ENCODE results near the gene CYSRT1. TPM values are rescaled to one million over a fixed set of nuclear protein-coding genes. Genes with fewer than 3 reads are reported as not detected.

CYSRT1 gene
- total RNA-seq, 1 experiment from 2014 or later: 3.0 TPM

DNA sequence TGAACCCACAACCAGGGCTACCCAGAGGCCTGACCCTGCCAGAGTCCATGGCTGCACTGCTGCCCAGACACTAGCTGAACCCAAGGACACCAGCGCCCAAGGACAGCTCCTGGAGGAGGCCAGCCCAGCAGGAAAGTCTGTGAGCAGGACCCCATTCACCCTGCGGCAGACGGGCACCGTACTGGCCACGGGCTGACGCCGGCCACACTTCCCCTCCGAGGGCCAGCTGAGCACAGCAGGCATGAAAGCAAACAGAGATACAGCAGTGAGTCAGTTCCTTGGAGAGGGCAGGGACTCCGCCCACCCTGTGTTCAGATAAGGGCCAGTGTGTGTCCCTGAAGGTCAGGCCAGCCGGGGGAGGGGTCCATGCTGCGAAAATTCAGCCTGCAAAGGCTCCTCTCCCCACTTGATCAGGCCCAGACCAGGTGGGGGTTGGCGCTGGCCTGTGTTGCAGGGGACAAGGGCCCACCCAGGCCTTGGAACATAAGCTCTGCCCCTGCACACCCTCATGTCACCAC is 6.2 kb upstream of the CYSRT1 start:
- no peaks in the 10 kb centered on the region for H3K4me1 Mint-ChIP-seq (ENCODE audit: low read depth, unreplicated experiment)
- DNase-seq: peak; percentile 70
- TF ChIP-seq, protein P1, sequence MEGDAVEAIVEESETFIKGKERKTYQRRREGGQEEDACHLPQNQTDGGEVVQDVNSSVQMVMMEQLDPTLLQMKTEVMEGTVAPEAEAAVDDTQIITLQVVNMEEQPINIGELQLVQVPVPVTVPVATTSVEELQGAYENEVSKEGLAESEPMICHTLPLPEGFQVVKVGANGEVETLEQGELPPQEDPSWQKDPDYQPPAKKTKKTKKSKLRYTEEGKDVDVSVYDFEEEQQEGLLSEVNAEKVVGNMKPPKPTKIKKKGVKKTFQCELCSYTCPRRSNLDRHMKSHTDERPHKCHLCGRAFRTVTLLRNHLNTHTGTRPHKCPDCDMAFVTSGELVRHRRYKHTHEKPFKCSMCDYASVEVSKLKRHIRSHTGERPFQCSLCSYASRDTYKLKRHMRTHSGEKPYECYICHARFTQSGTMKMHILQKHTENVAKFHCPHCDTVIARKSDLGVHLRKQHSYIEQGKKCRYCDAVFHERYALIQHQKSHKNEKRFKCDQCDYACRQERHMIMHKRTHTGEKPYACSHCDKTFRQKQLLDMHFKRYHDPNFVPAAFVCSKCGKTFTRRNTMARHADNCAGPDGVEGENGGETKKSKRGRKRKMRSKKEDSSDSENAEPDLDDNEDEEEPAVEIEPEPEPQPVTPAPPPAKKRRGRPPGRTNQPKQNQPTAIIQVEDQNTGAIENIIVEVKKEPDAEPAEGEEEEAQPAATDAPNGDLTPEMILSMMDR (IDR thresholded peaks at IDR 0.05; ENCODE audit: unreplicated experiment): no peak
- CTCF ChIA-PET: interaction anchor here (0.6 to 1.4 kb wide), 9 partner anchors 9 to 430 kb away, joined by 3 to 14 read pairs (median 4); no protein-coding TSS in a partner anchor
- no TSS peak for BruUV-seq (replicated peaks)
- H3K9me3 Mint-ChIP-seq (ENCODE audit: low read depth, unreplicated experiment): no peaks in the 10 kb centered on the region
- intact Hi-C loops (cut with micrococcal nuclease; ENCODE audit: unreplicated experiment): no loop called here
- no peaks in the 10 kb centered on the region for H3K27me3 Mint-ChIP-seq (ENCODE audit: unreplicated experiment)
- H3K27ac Mint-ChIP-seq (ENCODE audit: unreplicated experiment): peak overlapping the region; percentile 63
- H3K4me3 Mint-ChIP-seq (ENCODE audit: low read depth, unreplicated experiment): peak overlapping the region; percentile 36
- H3K36me3 Mint-ChIP-seq (ENCODE audit: insufficient read depth, unreplicated experiment): peaks cover 48% of the 10 kb centered on the region

DNA sequence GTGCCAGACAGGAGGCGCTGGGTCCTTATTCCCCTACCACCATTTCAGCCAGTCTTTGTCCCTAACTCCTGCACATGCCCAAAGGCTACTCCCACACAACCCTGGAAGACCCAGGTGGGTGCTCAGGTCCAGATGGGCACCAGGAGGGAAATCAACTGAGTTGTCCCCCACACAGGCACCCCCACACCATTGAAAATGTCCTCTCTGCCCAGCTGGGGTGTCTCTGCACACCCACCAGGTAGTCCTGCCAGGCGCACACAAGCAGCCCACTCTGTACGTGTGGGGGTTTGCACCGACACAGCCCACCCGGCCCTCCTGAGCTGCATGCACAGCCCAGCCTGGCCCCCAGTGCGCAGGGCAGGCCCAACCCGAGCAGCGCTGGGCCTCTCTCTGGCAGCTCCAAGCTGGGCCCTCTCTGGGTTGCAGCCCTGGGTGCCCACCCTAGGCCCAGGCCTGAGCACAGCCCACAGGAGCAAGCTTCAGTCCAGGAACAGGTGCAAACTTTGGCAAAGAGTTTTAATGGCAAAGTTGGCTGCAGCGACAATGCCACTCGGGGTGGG is 5.1 kb upstream of the CYSRT1 start:
- intact Hi-C loops (cut with micrococcal nuclease; ENCODE audit: unreplicated experiment): no loop called here
- Mint-ChIP-seq H3K4me3 (ENCODE audit: low read depth, unreplicated experiment) (no peak overlapping the region), H3K4me1 (ENCODE audit: low read depth, unreplicated experiment) (no peaks in the 10 kb centered on the region), H3K36me3 (ENCODE audit: insufficient read depth, unreplicated experiment) (peaks cover 48% of the 10 kb centered on the region), H3K27me3 (ENCODE audit: unreplicated experiment) (no peaks in the 10 kb centered on the region), H3K9me3 (ENCODE audit: low read depth, unreplicated experiment) (no peaks in the 10 kb centered on the region), H3K27ac (ENCODE audit: unreplicated experiment) (no peak overlapping the region)
- no TSS peak for BruUV-seq (replicated peaks)
- no peak for DNase-seq
- TF ChIP-seq, protein P1 (IDR thresholded peaks at IDR 0.05; ENCODE audit: unreplicated experiment): no peak
- CTCF ChIA-PET: interaction anchor here (0.5 to 1.4 kb wide), 3 partner anchors 12 to 90 kb away, joined by 3 read pairs; no protein-coding TSS in a partner anchor

DNA sequence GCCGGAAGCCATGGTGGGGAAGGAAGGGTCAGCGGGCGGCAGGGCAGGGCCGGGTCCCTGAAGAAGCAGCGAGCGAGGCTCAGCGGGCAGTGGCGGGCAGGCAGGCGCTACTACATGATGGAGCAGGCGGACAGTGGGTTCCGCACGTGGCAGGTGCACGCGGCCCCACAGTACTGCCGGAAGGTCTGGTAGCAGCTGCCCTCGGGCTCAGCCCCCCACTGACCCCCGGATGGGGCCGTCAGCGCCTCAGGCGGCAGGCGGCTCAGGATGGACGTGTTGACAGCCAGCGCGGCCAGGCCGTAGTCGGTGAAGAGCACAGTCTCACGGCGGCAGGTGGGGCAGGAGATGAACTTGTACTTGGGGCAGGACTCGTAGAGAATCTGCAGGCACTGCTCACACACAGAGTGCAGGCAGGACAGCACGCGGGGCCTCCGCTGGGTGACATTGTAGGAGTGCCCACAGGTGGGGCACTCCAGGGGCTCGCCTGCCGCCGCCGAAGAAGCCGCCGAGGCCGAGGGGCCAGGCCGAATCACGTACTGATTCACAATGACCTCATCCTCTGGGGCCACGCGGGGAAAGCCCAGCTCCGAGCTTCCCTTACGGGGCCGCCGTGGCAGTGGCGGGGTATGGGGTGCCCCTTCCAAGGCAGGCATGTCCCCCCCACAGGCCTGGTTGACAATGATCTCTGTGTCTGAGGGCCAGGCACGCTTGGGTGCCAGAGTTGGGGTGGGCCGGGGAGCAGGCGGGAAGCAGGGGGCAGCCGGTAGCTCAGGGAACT is 4.5 kb upstream of the CYSRT1 start:
- Mint-ChIP-seq H3K36me3 (ENCODE audit: insufficient read depth, unreplicated experiment) (peaks cover 48% of the 10 kb centered on the region), H3K27ac (ENCODE audit: unreplicated experiment) (no peak overlapping the region), H3K27me3 (ENCODE audit: unreplicated experiment) (no peaks in the 10 kb centered on the region), H3K9me3 (ENCODE audit: low read depth, unreplicated experiment) (no peaks in the 10 kb centered on the region), H3K4me3 (ENCODE audit: low read depth, unreplicated experiment) (no peak overlapping the region), H3K4me1 (ENCODE audit: low read depth, unreplicated experiment) (no peaks in the 10 kb centered on the region)
- intact Hi-C loops (cut with micrococcal nuclease; ENCODE audit: unreplicated experiment): no loop called here
- TF ChIP-seq, protein P1 (IDR thresholded peaks at IDR 0.05; ENCODE audit: unreplicated experiment): no peak
- CTCF ChIA-PET: interaction anchor here (0.5 kb wide), 1 partner anchor 84 kb away, joined by 3 read pairs; no protein-coding TSS in a partner anchor
- no TSS peak for BruUV-seq (replicated peaks)
- no peak for DNase-seq

DNA sequence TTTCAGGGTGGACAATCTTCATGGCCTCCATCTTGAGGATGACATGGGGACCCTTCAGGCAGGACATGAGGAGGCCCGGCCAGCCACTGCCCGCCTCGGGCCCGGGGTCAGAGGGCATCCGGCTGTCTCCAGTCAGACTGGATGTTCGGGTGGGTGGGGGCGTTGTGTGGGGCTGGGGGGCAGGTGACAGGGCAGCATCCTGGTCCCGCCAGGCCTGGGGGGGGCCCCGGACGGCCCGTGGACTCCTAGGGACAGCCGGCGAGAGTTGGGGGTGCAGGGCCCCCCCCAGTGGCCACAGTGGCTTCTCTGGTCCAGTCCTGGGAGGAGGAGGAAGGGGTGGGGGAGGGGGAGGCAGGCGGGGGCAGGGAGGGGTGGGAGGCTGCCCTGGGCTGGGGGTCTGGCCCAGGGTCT is 3.9 kb upstream of the CYSRT1 start:
- Mint-ChIP-seq H3K36me3 (ENCODE audit: insufficient read depth, unreplicated experiment) (peaks cover 48% of the 10 kb centered on the region), H3K27me3 (ENCODE audit: unreplicated experiment) (no peaks in the 10 kb centered on the region), H3K27ac (ENCODE audit: unreplicated experiment) (no peak overlapping the region), H3K4me3 (ENCODE audit: low read depth, unreplicated experiment) (no peak overlapping the region), H3K4me1 (ENCODE audit: low read depth, unreplicated experiment) (peaks cover 1% of the 10 kb centered on the region), H3K9me3 (ENCODE audit: low read depth, unreplicated experiment) (no peaks in the 10 kb centered on the region)
- CTCF ChIA-PET: no interaction called here
- TF ChIP-seq, protein P1 (IDR thresholded peaks at IDR 0.05; ENCODE audit: unreplicated experiment): no peak
- DNase-seq: no peak
- intact Hi-C loops (cut with micrococcal nuclease; ENCODE audit: unreplicated experiment): no loop called here
- no TSS peak for BruUV-seq (replicated peaks)

Data from Calu3 (cell line).